Pericardium fibroblast (primary cell): ENCODE measurements around the gene SBF1. TPM values are rescaled to one million over a fixed set of nuclear protein-coding genes. Genes with fewer than 3 reads are reported as not detected.

Experiments used
- total RNA-seq: library from RNA; depleted of rRNA; stranded (reverse); fragments of >200 nt; gene quantifications from 2 replicates; pipeline ENCODE4 v1.2.3, GENCODE V29; 2015

SBF1 gene, protein sequence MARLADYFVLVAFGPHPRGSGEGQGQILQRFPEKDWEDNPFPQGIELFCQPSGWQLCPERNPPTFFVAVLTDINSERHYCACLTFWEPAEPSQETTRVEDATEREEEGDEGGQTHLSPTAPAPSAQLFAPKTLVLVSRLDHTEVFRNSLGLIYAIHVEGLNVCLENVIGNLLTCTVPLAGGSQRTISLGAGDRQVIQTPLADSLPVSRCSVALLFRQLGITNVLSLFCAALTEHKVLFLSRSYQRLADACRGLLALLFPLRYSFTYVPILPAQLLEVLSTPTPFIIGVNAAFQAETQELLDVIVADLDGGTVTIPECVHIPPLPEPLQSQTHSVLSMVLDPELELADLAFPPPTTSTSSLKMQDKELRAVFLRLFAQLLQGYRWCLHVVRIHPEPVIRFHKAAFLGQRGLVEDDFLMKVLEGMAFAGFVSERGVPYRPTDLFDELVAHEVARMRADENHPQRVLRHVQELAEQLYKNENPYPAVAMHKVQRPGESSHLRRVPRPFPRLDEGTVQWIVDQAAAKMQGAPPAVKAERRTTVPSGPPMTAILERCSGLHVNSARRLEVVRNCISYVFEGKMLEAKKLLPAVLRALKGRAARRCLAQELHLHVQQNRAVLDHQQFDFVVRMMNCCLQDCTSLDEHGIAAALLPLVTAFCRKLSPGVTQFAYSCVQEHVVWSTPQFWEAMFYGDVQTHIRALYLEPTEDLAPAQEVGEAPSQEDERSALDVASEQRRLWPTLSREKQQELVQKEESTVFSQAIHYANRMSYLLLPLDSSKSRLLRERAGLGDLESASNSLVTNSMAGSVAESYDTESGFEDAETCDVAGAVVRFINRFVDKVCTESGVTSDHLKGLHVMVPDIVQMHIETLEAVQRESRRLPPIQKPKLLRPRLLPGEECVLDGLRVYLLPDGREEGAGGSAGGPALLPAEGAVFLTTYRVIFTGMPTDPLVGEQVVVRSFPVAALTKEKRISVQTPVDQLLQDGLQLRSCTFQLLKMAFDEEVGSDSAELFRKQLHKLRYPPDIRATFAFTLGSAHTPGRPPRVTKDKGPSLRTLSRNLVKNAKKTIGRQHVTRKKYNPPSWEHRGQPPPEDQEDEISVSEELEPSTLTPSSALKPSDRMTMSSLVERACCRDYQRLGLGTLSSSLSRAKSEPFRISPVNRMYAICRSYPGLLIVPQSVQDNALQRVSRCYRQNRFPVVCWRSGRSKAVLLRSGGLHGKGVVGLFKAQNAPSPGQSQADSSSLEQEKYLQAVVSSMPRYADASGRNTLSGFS (N-terminal part only)
- 53.8 and 57.3 TPM in 2 replicates for total RNA-seq

DNA sequence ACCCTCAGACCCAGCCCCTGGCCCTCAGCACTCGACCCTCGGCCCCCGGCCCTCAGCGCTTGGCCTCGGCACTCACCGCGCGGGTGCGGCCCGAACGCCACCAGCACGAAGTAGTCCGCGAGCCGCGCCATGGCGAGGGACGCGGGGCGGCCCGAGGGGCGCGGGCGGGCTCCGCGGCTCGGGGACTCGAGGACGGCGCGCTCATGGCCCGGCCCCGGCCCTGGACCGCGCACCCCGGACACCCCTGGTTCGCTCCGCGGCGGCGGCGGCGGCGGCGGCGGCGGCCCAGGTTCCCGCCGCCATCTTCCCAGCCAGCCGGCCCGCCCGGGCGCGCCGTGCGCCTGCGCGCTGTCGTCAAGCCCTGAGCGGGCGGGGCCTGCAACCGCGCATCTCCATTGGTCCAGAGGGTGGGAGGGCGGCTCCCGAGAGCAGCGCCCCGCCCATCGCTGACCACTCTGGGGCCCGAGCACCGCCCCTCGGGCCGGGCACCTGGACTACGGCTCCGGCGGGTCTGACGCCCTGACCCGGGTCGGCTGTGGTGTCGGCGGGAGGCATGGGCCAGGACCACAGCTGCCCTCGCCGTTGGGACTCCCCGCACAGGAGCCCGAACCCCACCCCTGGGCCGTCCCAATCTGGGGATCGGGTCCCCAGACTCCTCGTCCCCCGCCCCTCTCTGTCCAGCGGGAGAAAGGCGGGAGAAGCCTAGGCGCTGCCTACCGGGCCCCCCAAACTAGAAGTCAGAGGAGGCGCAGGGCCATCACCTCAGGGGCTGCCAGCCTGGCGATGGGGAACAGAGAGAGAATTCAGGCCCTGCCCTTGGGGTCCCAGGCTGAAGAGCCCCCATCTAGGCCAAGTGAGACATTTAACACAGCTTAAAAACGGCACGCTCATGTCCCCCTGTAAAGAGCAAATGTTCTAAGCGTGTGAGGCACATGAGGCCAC is at the start of gene SBF1:
Gene SBF1, minus strand, starts transcription at position 326 of the 942 bp plus-strand sequence. Its CDS starts 195 bp downstream, at position 131.

DNA sequence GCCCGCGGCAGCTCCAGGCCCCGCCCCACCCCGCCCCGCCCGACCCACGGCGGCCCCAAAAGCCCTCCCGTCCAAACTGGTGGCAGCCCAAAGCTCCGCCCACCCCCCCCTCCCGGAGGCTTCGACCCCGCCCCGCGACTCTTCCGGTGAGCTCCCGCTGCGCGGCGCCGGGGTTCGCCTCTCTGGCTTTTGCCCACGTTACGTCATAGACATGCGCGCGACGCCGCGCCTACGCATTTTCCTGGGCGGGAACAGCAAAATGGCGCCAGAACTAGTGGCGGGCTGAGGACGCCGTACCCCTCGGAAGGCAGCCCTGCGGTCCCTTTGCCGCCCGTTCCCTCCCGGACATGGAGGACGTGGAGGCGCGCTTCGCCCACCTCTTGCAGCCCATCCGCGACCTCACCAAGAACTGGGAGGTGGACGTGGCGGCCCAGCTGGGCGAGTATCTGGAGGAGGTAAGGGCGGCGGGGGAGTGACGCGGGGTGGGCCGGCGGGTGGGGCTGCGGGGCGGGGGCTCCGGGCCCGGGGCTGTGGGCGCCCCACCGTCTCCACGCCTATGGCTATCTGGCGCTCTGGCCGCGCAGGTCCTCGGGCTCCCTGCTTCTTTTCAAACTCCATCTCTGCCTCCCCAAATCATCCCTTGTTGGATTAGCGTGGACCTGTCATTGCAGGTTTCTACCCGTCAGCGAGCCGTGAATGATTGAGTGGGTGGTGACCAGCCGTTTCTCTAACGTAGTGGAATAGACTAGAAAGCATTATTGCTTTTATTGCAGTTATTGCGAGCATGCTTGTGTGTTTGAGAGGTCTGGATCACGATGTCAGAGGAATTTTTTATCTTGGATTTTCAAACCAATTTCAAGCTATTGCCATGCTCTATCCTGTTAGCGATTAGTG is 33.4 kb upstream of the SBF1 start, which contains the start of gene NCAPH2:
Gene NCAPH2, plus strand, starts transcription at position 234 of the 894 bp plus-strand sequence. Its CDS starts 114 bp downstream, at position 348.

DNA sequence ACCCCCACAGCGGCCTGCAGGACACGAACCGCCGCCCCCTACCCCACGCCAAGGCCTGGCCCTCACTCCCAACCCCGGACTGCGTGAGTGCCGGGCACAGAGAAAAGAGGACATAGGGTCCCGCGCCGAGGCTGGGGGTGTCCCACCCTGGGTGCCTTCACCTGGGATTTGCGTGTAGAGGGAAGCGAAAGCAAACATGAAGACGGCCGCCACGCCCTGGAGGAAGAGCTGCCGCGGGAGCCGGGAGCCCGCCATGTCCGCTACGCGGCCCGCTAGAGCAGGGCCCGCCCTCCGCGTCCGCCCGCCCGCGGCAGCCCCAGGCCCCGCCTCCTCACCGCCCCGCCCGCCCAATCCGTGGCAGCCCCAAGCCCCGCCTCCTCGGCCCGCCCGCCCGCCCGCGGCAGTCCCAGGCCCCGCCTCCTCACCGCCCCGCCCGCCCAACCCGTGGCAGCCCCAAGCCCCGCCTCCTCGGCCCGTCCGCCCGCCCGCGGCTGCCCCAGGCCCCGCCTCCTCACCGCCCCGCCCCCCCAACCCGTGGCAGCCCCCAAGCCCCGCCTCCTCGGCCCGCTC is 32.7 kb upstream of the SBF1 start, which contains the start of gene LMF2:
Gene LMF2, minus strand, starts transcription at position 282 of the 570 bp plus-strand sequence. Its CDS starts 27 bp downstream, at position 255.

GRCh38 chr22:50486561-50487289 is 11.9 kb upstream of the SBF1 start, which contains the start of gene MIOX:
Gene MIOX (plus strand): TSS chr22:50486859. CDS start chr22:50486898, 39 bp downstream.

DNA sequence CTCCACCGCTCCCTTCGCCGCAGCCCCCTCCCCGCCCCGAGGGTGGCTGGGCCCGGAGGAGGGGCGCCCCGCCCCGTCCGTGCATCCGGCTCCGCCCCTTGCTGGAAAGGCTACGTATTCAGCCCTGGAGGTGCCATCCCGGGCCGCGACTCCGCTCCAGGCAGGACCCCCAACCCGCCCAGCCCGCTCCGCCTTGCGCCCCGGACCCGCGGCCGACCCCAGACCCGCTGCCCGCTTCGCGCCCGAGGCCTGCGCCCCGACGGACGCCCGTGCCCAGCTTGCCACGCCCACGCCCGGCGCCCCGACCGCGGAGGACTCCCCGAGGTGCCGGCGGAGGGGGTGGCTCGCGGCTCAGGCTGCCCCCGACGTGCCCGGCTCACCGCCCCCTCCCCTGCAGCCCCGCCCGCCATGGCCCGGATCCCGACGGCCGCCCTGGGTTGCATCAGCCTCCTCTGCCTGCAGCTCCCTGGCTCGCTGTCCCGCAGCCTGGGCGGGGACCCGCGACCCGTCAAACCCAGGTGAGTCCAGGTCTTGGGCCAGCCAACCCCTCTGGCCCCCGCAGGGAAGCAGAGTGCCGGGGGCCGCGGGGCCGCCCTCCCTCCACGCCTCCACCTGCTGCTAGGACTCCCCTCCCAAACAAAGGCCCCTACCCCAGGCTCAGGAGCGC is 6.7 kb upstream of the SBF1 start, which contains the start of gene ADM2:
Gene ADM2, plus strand, starts transcription at position 104 of the 667 bp plus-strand sequence. Its CDS starts 305 bp downstream, at position 409.

Other genes starting within 250 kb of the SBF1 start
- gene TUBGCP6, start 230.0 kb downstream of the SBF1 start, total RNA-seq, result 18.3 and 23.2 TPM in 2 replicates
- gene HDAC10, start 223.8 kb downstream of the SBF1 start, total RNA-seq, result 20.8 and 39.8 TPM in 2 replicates
- gene MAPK12, start 213.4 kb downstream of the SBF1 start, total RNA-seq, result 29.5 and 36.9 TPM in 2 replicates
- gene MAPK11, start 204.7 kb downstream of the SBF1 start, total RNA-seq, result 18.4 and 24.0 TPM in 2 replicates
- gene PLXNB2, start 167.4 kb downstream of the SBF1 start, total RNA-seq, result 143 and 157 TPM in 2 replicates
- 6.6 and 8.5 TPM in 2 replicates for gene DENND6B, start 148.0 kb downstream of the SBF1 start, total RNA-seq
- 44.7 and 47.3 TPM in 2 replicates for gene PPP6R2, start 131.7 kb downstream of the SBF1 start, total RNA-seq
- 14.5 and 35.9 TPM in 2 replicates for gene ADM2, start 6.5 kb upstream of the SBF1 start, total RNA-seq
- 0.43 TPM in 1 of 2 replicates, not detected in the other for gene MIOX, start 11.8 kb upstream of the SBF1 start, total RNA-seq
- 64.2 and 77.0 TPM in 2 replicates for gene LMF2, start 32.7 kb upstream of the SBF1 start, total RNA-seq
- 22.5 and 28.0 TPM in 2 replicates for gene NCAPH2, start 33.2 kb upstream of the SBF1 start, total RNA-seq
- 1.3 and 2.5 TPM in 2 replicates for gene SCO2, start 50.6 kb upstream of the SBF1 start, total RNA-seq
- gene TYMP, start 55.0 kb upstream of the SBF1 start, total RNA-seq, result 46.3 and 57.6 TPM in 2 replicates
- 1.8 and 2.4 TPM in 2 replicates for gene KLHDC7B, start 70.9 kb upstream of the SBF1 start, total RNA-seq
- not detected in 2 replicates for gene SYCE3, start 87.9 kb upstream of the SBF1 start, total RNA-seq
- gene CPT1B, start 103.4 kb upstream of the SBF1 start, total RNA-seq, result 0.51 and 1.4 TPM in 2 replicates
- 25.7 and 26.1 TPM in 2 replicates for gene CHKB, start 107.8 kb upstream of the SBF1 start, total RNA-seq
- gene MAPK8IP2, start 125.8 kb upstream of the SBF1 start, total RNA-seq, result 0.68 and 2.7 TPM in 2 replicates
- gene ARSA, start 153.1 kb upstream of the SBF1 start, total RNA-seq, result 42.0 and 68.4 TPM in 2 replicates
- gene SHANK3, start 197.8 kb upstream of the SBF1 start, total RNA-seq, result 2.5 and 3.8 TPM in 2 replicates